Neural progenitor cell (in vitro differentiated cells): Measurements from ENCODE around the gene ZNF277.

ENCODE experiments used
- EZH2 ChIP-seq: fragments of 200-600 bp; sonication (generic); IDR thresholded peaks from 2 replicates; pipeline ENCODE4 v1.6.1; 2017; ENCODE audit warnings: antibody characterized with exemption, mild to moderate bottlenecking, moderate library complexity
- EZH2phosphoT487 ChIP-seq: fragments of 200-600 bp; sonication (generic); IDR thresholded peaks from 2 replicates; pipeline ENCODE4 v1.6.1; 2017; ENCODE audit warnings: antibody characterized with exemption
- TF ChIP-seq, protein P1 (sequence below): fragments of 200-600 bp; sonication (generic); IDR thresholded peaks from 2 replicates; pipeline ENCODE4 v1.5.1; 2017; ENCODE audit warnings: antibody characterized with exemption, mild to moderate bottlenecking

DNA sequence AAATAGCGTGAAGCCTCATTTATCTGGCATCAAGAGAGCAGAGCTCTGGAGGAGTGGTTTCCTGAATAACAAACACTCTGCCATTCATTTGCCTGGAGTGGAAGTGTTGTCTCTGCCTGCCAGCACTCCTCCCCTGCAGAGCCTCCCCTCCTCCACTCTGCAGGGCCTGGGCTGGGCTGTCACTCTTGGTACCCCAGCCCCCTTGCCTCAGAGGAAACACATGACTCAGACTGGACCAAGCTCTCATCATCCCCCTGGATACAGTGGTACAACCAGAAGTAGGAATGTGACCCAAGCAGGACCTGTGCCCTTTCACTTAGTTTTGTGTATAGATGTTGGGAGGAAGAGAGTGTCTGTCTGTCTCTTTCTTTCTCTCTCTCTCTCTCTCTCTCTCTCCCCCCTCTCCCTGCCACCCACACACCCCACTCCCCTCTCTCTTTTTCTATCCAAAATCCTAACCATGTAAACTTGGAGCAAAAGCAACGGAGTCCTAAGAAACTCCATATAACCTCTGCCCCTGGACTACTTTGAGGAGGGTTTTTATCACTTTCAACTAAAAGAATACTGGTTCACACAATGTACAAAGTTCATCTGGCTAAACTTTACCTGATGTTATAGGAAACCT, 44.2 kb upstream of the ZNF277 start:
- TF ChIP-seq, protein P1, sequence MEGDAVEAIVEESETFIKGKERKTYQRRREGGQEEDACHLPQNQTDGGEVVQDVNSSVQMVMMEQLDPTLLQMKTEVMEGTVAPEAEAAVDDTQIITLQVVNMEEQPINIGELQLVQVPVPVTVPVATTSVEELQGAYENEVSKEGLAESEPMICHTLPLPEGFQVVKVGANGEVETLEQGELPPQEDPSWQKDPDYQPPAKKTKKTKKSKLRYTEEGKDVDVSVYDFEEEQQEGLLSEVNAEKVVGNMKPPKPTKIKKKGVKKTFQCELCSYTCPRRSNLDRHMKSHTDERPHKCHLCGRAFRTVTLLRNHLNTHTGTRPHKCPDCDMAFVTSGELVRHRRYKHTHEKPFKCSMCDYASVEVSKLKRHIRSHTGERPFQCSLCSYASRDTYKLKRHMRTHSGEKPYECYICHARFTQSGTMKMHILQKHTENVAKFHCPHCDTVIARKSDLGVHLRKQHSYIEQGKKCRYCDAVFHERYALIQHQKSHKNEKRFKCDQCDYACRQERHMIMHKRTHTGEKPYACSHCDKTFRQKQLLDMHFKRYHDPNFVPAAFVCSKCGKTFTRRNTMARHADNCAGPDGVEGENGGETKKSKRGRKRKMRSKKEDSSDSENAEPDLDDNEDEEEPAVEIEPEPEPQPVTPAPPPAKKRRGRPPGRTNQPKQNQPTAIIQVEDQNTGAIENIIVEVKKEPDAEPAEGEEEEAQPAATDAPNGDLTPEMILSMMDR, result no peak
- TF ChIP-seq EZH2, result no peak
- TF ChIP-seq EZH2phosphoT487, result no peak
